22Rv1 (cell line): ENCODE data around the gene UGT1A9.

ENCODE experiments used
- CTCF ChIP-seq: fragments of 450-650 bp; IDR thresholded peaks from 2 replicates; pipeline ENCODE4 v1.5.1; 2017; ENCODE audit warnings: mild to moderate bottlenecking
- ZFX ChIP-seq: fragments of 450-650 bp; IDR thresholded peaks from 2 replicates; pipeline ENCODE4 v1.6.1; 2017; ENCODE audit warnings: antibody characterized with exemption, borderline replicate concordance

DNA sequence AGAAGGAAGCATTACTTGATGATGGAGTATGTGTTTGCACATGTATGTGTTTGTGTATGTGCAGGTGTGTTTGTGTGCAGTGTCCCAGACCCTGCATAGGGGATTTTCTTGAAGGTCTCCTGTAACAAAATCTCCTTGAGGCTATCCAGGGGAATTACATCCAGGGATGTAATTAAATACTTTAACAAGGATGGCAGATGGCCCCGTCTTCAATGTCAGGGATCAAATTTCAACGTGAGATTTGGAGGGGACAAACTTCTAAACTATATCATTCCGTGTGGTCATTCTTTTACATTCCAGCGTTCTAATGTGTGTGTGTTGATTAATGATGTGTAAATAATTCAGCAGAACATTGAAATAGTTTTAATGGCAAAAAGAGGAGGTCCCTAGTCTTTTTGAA, 3.3 kb downstream of the UGT1A9 start:
- TF ChIP-seq CTCF (no peak), ZFX (no peak)
